ENCODE data around the gene ACVRL1. TPM values are rescaled to one million over a fixed set of nuclear protein-coding genes. Genes with fewer than 3 reads are reported as not detected.

ACVRL1 gene
- polyA plus RNA-seq, 1 experiment, result 13.1 TPM

- Histone ChIP-seq H3K4me3 (ENCODE audit: low read depth, low read length) (no peak overlapping the region), H3K36me3 (ENCODE audit: control insufficient read depth, insufficient read depth, low read length) (no peaks in the 10 kb centered on the region), H3K27me3 (ENCODE audit: control insufficient read depth, insufficient read depth, low read length) (no peaks in the 10 kb centered on the region)
- CTCF ChIA-PET, result interaction anchor here (0.6 to 7.8 kb wide), 7 partner anchors 8 to 127 kb away, joined by 3 to 119 read pairs (median 9); partner anchors contain the start of gene ACVRL1
- POLR2A ChIA-PET, result no interaction called here
- no peak for DNase-seq (ENCODE audit: low read depth)
- no peak for TF ChIP-seq CTCF (IDR thresholded peaks at IDR 0.05; ENCODE audit: insufficient read depth, low read depth, low read length)
Measured at GRCh38 chr12:51898506-51898905, 8.8 kb upstream of the ACVRL1 start.

DNA sequence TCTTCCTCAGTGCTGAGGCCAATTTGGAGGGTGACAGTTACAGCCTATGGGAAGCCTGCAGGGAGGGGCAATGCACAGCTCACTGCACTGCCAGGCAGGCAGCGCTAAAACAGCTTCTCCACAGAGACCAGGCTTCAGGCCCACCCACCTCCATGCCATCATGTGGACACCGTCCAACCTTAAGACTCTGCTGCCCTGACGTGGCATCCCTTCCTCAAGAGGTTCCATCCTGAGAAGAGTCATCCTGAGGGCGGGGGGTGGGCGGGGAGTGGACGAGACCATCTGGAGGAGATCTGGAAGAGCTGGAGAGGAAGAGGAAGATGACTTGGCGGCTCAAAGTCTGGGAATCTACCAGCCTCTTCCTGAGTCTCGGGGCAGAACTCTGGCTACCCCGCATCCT lies 8.4 kb upstream of the ACVRL1 start:
- Histone ChIP-seq H3K36me3 (ENCODE audit: control insufficient read depth, insufficient read depth, low read length) (no peaks in the 10 kb centered on the region), H3K4me3 (ENCODE audit: low read depth, low read length) (no peak overlapping the region), H3K27me3 (ENCODE audit: control insufficient read depth, insufficient read depth, low read length) (no peaks in the 10 kb centered on the region)
- DNase-seq (ENCODE audit: low read depth), result no peak
- TF ChIP-seq CTCF (IDR thresholded peaks at IDR 0.05; ENCODE audit: insufficient read depth, low read depth, low read length), result no peak
- ChIA-PET POLR2A (no interaction called here), CTCF (interaction anchor here (0.9 to 7.8 kb wide), 5 partner anchors 8 to 127 kb away, joined by 4 to 119 read pairs (median 16); partner anchors contain the start of gene ACVRL1)

DNA sequence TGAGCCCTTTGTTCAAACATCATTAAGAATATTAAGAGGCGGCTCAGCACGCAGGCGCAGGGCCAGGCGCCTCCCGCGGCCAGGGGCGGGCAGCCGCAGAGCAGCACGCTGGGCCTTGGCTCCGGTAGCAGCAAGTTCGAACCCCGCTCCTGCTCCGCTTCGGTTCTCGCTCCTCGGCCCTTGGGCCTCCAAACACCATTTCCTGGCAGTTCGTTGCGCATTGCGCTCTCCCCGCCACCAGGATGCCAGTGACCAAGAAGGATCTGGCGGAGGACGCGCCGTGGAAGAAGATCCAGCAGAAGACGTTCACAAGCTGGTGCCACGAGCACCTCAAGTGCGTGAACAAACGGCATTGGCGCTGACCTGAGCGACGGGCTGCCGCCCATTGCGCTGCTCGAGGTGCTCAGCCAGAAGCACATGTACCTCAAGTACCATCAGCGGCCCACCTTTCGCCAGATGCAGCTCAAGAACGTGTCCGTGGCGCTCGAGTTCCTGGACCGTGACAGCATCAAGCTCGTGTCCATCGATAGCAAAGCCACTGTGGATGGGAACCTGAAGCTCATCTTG lies 6.9 kb upstream of the ACVRL1 start:
- no peaks in the 10 kb centered on the region for H3K36me3 ChIP-seq (ENCODE audit: control insufficient read depth, insufficient read depth, low read length)
- ChIA-PET POLR2A (no interaction called here), CTCF (no interaction called here)
- no peak overlapping the region for H3K4me3 ChIP-seq (ENCODE audit: low read depth, low read length)
- H3K27me3 ChIP-seq (ENCODE audit: control insufficient read depth, insufficient read depth, low read length), result no peaks in the 10 kb centered on the region
- no peak for DNase-seq (ENCODE audit: low read depth)
- TF ChIP-seq CTCF (IDR thresholded peaks at IDR 0.05; ENCODE audit: insufficient read depth, low read depth, low read length), result no peak

GRCh38 chr12:51901121-51901817 lies 6.0 kb upstream of the ACVRL1 start:
- Histone ChIP-seq H3K4me3 (ENCODE audit: low read depth, low read length) (no peak overlapping the region), H3K36me3 (ENCODE audit: control insufficient read depth, insufficient read depth, low read length) (no peaks in the 10 kb centered on the region), H3K27me3 (ENCODE audit: control insufficient read depth, insufficient read depth, low read length) (no peaks in the 10 kb centered on the region)
- CTCF ChIA-PET, result interaction anchor here (0.6 to 1.3 kb wide), 4 partner anchors 22 to 914 kb away, joined by 3 read pairs; no protein-coding TSS in a partner anchor
- POLR2A ChIA-PET, result no interaction called here
- no peak for TF ChIP-seq CTCF (IDR thresholded peaks at IDR 0.05; ENCODE audit: insufficient read depth, low read depth, low read length)
- DNase-seq (ENCODE audit: low read depth), result no peak

GRCh38 chr12:51901881-51902280 lies 5.4 kb upstream of the ACVRL1 start:
- ChIA-PET POLR2A (no interaction called here), CTCF (interaction anchor here (0.6 to 1.3 kb wide), 4 partner anchors 21 to 915 kb away, joined by 3 read pairs; no protein-coding TSS in a partner anchor)
- no peak for DNase-seq (ENCODE audit: low read depth)
- no peak for TF ChIP-seq CTCF (IDR thresholded peaks at IDR 0.05; ENCODE audit: insufficient read depth, low read depth, low read length)
- no peak overlapping the region for H3K4me3 ChIP-seq (ENCODE audit: low read depth, low read length)
- H3K36me3 ChIP-seq (ENCODE audit: control insufficient read depth, insufficient read depth, low read length), result no peaks in the 10 kb centered on the region
- no peaks in the 10 kb centered on the region for H3K27me3 ChIP-seq (ENCODE audit: control insufficient read depth, insufficient read depth, low read length)

Measured in BJ (cell line).